ENCODE data around the gene SVIL. TPM values are rescaled to one million over a fixed set of nuclear protein-coding genes. Genes with fewer than 3 reads are reported as not detected.
A peak's percentile ranks its signal among the peaks of the same experiment; 100 is the strongest.

SVIL gene
- total and polyA plus RNA-seq, 2 of the 13 experiments (the other 11 are each of a cell fraction or from before 2014, with no cell fraction given): 3.9 to 12.1 TPM

GRCh38 chr10:29409241-29410054 lies 225.3 kb downstream of the SVIL start (continued):
- TF ChIP-seq ASH2L (IDR thresholded peaks at IDR 0.05; ENCODE audit: insufficient read length, low read depth, low read length) (peak; percentile 88), ELF3 (CRISPR knock-in tag; IDR thresholded peaks at IDR 0.05) (peak; percentile 60; the same call in 1 of the 2 replicates), AKAP8 (CRISPR knock-in tag; IDR thresholded peaks at IDR 0.05) (peak; percentile 62; the same call in 1 of the 2 replicates), ZNF672 (CRISPR knock-in tag; IDR thresholded peaks at IDR 0.05) (no peak), ZNF615 (CRISPR knock-in tag; IDR thresholded peaks at IDR 0.05; ENCODE audit: borderline replicate concordance) (no peak), ZNF557 (CRISPR knock-in tag; IDR thresholded peaks at IDR 0.05) (0 out of 2 replicates have a peak, but pooled peaks have one; percentile 25), ZBTB3 (CRISPR knock-in tag; IDR thresholded peaks at IDR 0.05; ENCODE audit: borderline replicate concordance, low read depth) (no peak), BRF2 (CRISPR knock-in tag; IDR thresholded peaks at IDR 0.05) (no peak), EZH2 (conservative IDR thresholded peaks at IDR 0.05; ENCODE audit: low read depth, low read length) (no peak), ZNF580 (CRISPR knock-in tag; IDR thresholded peaks at IDR 0.05; ENCODE audit: borderline replicate concordance, low read depth) (peak; percentile 83), RFXAP (CRISPR knock-in tag; IDR thresholded peaks at IDR 0.05; ENCODE audit: borderline replicate concordance) (peak; percentile 32; the same call in 1 of the 2 replicates), EED (CRISPR knock-in tag; IDR thresholded peaks at IDR 0.05) (no peak), HOXD1 (CRISPR knock-in tag; IDR thresholded peaks at IDR 0.05) (peak; percentile 15; the same call in 1 of the 2 replicates), ZNF281 (CRISPR knock-in tag; IDR thresholded peaks at IDR 0.05; ENCODE audit: borderline replicate concordance) (no peak), ZNF121 (CRISPR knock-in tag; IDR thresholded peaks at IDR 0.05) (no peak; the same call in 1 of the 2 replicates), RBFOX2 (IDR thresholded peaks at IDR 0.05; ENCODE audit: low read depth, low read length) (peak; percentile 91), CENPBD1 (CRISPR knock-in tag; IDR thresholded peaks at IDR 0.05; ENCODE audit: borderline replicate concordance, low read depth) (no peak), FOXA1 (IDR thresholded peaks at IDR 0.05) (no peak), FOXA1 (CRISPR knock-in tag; IDR thresholded peaks at IDR 0.05) (no peak), ZIK1 (CRISPR knock-in tag; IDR thresholded peaks at IDR 0.05; ENCODE audit: borderline replicate concordance, low read depth) (peak; percentile 68; the same call in 1 of the 2 replicates), HMG20A (CRISPR knock-in tag; IDR thresholded peaks at IDR 0.05; ENCODE audit: borderline replicate concordance) (peak; percentile 23; the same call in 1 of the 2 replicates), YEATS2 (CRISPR knock-in tag; IDR thresholded peaks at IDR 0.05; ENCODE audit: borderline replicate concordance) (peak; percentile 59; the same call in 1 of the 2 replicates), FOXK1 (CRISPR knock-in tag; IDR thresholded peaks at IDR 0.05; ENCODE audit: borderline replicate concordance, low read depth) (0 out of 2 replicates have a peak, but pooled peaks have one; percentile 35), ZNF138 (CRISPR knock-in tag; IDR thresholded peaks at IDR 0.05; ENCODE audit: low read depth) (no peak)
